ENCODE results near the gene VSIG10.
A peak's percentile ranks its signal among the peaks of the same experiment; 100 is the strongest.
"Not testable (repeated sequence)": the region's sequence is repeated elsewhere in the genome, so short reads cannot be mapped to it uniquely, and the experiment has no call there.

VSIG10 gene

DNA sequence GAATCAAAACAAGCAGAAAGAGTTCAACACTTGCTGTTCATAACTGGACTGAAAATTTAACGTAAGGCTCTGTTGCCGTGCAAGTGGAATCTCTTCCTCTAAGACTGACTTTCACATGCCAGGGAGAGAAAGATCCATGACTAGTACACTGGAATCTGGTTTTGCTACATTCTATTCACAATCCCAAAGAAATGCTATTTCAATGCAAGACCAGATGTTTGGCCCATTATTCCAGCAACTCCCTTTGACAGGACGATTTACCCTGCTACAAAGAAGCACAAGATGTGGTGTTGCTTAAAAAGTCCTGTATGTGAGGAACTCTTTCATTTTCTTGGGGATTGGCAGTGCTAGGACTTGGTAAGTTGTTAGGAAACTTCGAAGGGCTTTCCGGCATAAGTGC lies 69.9 kb downstream of the VSIG10 start:
- DNase-seq (ENCODE audit: low spot score): no peak

DNA sequence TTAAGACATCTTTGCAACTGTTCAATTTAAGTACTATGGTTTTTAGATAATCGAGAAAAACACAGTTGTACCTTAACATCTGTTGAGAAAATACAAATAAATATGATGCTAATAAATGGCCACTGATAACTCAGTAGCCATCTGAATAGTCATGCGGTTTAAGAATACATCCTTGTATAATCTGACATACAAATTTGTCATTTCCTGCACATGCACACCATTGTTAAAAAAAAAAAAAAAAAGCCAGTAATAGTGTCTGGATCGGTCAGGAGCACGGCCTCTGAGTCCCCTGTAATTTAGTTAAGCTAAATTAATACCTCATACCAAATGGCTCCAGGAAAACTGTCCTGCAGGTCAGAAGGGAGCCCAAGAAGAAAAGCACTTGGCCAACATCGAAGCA lies 70.5 kb downstream of the VSIG10 start:
- DNase-seq (ENCODE audit: low spot score): no peak

DNA sequence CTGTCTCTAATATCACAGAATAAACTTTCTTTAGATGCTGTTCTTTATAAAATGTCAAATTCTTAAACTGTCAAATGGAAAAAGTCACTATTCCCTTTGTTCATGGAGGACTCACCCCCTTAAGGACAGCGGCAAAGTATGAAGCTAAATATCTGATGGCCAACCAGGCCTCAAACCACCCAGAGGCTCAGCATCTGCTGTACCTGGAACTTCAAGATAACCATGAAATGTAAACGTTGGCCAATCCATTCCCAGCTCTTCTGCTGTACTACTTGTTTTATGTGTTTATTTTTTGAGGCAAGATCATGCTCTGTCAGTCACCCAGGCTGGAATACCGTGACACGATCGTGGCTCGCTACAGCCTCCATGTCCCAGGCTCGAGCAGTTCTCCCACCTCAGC lies 71.6 kb downstream of the VSIG10 start:
- DNase-seq (ENCODE audit: low spot score): no peak

DNA sequence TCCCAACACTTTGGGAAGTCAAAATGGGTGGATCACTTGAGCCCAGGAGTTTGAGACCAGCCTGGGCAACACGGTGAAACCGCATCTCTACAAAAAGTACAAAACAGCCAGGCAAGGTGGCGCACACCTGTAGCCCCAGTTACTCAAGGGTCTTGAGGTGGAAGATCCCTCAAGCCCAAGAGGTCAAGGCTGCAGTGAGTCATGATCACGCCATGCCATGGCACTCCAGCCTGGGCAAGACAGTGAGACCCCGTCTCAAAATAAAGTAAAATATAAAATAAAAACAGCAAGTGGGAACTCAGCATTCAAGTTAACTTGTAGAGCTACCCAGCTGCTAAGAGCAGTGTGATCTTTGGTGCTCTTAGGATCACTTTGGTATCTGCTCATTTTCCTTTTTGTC lies 74.6 kb downstream of the VSIG10 start:
- no peak for DNase-seq (ENCODE audit: low spot score)

DNA sequence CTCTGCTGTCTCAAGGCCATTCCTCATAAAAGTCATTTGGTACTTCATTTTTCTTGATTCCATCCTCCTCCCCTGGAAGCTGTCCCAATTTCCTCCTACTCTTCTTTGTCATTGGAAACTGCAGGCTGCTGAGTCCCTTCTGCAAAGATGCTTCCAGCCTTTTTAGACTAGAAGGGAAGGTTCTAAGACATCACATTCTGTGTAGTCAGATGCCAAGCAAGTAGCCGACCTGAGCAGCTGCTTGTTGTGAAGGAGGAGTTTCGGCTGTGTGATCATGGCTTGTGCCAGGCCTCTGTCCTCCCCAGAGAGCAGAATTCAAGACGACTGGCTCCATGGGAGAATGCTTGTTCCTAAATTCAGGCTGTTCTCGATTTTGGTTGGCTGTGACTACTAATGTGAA lies 78.6 kb downstream of the VSIG10 start:
- no peak for DNase-seq (ENCODE audit: low spot score)

DNA sequence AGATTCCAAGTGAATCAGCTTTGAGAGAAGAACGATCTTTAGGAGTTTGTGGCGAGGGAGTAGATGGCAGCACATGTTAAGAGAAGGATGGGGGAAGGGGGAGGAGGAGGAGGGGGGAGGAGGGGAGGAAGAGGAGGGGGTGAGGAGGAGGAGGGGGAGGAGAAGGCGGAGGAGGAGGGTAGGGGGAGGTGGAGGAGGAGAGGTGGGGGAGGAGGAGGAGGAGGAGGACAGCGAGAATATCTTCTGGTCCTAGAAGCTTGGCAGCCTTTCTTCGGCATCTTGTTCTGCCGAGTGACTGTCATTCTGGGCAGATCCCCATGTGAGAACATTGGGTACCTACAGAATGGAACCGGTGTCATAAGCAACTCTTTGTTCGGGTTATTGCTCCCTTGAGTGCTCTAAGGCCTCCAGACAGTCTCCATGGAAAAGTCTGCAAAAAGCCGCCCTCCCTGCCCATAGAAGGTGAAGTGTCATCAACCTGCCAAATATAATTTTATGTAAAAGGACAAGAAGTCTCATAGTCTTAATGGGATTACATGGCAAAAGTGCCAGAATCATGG lies 80.4 kb downstream of the VSIG10 start:
- peak; percentile 26 for DNase-seq (ENCODE audit: low spot score)

DNA sequence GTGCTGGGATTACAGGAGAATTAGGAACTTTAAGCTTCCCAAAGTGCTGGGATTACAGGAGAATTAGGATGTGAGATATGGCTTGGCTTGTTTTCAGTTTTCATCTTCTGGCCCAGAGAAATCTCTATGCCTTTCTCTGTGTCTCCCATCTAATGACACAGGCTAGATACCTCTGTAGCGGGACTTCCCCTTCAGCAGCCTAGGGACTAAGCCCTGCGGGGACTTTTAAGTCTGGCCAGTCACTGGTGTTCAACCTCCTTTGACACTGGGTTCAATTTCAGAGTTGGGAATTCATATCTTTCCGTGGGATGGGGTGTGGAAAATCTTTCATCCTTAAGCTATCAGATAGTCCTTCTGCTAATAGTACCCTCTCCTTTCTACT lies 81.1 kb downstream of the VSIG10 start:
- DNase-seq (ENCODE audit: low spot score): no peak

DNA sequence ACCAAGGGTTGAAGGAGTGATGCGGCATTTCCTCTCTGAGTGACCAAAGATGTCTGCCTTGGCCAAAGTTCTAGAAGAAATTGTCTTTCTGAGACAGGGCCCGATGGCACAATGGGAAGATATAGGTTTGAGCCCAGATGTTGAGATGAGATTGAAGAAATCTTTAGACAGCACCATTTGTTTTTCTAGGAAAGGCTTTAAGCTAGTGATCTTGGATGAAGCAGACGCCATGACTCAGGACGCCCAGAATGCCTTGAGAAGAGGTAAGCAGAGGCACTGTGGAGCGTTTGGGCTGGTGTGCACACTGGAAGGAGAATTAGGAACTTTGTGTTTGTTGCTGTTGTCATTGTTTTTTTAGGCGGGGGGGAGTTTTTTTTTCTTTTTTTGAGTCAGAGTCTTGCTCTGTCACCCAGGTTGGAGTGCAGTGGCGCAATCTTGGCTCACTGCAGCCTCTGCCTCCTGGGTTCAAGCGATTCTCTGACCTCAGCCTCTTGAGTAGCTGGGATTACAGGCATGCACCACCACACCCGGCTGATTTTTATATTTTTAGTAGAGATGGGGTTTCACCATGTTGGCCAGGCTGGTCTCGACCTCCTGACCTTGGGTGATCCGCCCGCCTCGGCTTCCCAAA lies 81.6 kb downstream of the VSIG10 start:
- DNase-seq (ENCODE audit: low spot score): not testable (repeated sequence)

DNA sequence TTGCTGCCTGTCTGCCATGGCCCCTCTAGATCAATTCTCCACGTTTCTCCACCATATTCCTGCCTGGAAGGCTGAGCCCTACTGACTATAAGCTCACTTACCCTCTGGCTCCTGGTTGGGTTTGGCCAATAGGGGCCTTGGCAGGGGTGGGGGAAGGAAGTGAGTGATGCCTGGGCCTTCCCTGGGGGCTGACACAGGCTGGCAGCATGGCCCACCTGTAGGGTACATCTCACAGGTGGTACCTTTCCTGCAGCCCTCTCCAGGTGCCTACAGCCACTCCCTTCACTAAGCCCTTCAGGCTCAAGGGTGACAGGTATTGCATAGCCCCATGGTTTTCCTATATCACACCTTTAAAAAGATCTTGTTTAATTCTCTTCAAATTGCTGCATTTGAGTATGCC lies 83.8 kb downstream of the VSIG10 start:
- no peak for DNase-seq (ENCODE audit: low spot score)

DNA sequence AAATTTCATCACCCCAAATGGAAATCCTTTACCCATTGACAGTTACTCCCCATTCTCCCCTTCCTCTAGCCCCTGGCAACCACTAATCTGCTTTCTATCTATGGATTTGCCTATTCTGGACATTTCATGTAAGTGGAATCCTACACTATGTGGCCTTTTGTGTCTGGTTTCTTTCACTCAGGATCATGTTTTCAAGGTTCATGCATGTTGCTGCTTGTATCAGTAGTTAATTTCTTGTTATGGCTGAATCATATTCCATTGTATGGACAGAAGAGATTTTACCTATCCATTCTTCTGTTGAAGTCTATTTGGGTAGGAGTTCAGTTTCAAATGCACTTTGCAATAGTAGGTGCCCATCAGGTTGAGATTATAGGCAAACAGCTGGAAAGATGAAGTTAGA lies 85.9 kb downstream of the VSIG10 start:
- no peak for DNase-seq (ENCODE audit: low spot score)

DNA sequence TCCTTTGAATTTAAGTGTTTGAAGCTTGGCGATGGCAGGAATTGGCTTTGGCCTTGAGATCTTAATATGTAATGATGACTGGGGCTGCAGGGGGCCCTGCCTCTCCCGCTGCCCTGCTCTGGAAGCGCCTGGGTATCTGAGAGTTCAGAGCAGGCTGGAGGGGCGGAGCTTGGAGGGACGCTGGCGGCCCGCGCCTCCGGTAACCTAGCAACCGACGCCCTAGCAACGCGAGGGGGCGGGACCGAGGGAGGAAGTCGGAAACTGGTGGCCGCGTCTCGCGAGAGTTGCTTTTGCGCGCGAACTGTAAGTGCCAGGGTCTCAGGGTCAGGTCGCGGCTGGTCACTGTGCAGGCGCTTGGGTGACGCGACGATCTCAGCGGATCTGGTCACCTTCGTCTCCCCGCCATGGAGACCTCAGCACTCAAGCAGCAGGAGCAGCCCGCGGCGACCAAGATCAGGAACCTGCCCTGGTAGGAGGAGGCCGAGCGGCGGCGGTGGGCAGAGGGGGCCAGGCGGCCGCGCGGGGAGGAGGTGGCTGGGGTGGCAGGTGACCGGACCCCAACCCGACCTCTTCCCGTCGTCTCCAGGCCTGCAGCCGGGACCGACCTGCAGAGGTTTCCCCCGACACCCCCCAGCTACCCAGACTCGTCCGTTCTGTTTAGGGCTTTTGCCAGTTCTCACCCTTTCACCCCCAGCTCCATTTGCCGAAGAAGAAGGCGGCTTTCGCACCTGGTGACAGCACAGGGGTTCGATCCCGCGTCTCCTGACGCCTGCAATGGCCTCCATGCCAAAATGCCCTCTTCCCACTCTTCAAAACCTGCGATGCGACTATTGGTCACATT lies 87.2 kb downstream of the VSIG10 start, which contains the start of gene RFC5:
TSS of gene RFC5 (plus strand) at position 280 of the 841 bp plus-strand sequence. CDS start at position 405, 125 bp downstream.
- peak; percentile 94 for DNase-seq (ENCODE audit: low spot score)

DNA sequence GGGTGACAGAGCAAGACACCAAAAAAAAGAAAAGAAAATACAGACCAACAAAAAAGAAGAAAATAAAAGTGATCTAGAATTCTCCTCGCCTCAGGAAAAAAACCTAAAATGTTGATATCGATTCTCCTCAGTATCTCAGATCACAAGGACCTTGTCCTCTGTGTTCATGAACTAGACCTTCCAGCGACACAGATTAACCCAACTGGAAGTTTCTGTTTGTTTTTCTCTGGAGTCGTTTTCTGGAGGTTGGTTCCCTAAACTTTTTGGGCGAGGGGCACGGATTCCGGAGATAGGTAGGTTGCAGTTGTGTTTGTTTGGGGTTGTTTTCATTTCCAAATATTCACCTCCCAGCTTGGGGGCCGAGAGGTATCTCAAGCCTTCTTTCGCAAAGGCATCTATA lies 87.9 kb downstream of the VSIG10 start:
- no peak for DNase-seq (ENCODE audit: low spot score)

DNA sequence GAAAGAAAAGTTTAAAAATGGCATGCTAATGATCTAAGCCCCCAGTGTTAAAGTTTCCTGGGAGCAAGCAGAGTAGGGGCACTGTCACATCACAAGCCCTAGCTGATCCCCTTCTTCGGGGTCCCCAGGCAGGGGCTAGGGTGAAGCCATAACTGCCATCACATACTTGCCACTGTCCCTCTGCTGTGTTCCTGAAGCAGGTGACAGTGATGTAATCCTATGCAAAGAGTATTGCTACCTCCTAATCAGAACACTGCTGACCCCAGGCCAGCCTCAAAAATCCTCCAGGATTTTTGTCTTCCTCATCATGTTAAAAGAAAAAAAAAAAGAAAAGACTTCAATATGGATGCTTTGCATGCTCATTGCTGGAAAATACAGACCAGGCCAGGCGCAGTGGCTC lies 88.5 kb downstream of the VSIG10 start:
- DNase-seq (ENCODE audit: low spot score): no peak
